Measurements from ENCODE around the gene MED1. TPM values are rescaled to one million over a fixed set of nuclear protein-coding genes. Genes with fewer than 3 reads are reported as not detected.

Gene MED1
- total RNA-seq, 1 experiment from 2014 or later, result 50.4 TPM

- no peaks in the 10 kb centered on the region for H3K9me3 Mint-ChIP-seq
- TF ChIP-seq ZNF138 (CRISPR knock-in tag; conservative IDR thresholded peaks at IDR 0.05) (no peak), GABPB1 (CRISPR knock-in tag; IDR thresholded peaks at IDR 0.05) (no peak), HMGA2 (CRISPR knock-in tag; IDR thresholded peaks at IDR 0.05) (no peak), TEAD4 (CRISPR knock-in tag; IDR thresholded peaks at IDR 0.05) (no peak), NR2C2 (CRISPR knock-in tag; IDR thresholded peaks at IDR 0.05) (no peak)
- TF ChIP-seq, protein P1, sequence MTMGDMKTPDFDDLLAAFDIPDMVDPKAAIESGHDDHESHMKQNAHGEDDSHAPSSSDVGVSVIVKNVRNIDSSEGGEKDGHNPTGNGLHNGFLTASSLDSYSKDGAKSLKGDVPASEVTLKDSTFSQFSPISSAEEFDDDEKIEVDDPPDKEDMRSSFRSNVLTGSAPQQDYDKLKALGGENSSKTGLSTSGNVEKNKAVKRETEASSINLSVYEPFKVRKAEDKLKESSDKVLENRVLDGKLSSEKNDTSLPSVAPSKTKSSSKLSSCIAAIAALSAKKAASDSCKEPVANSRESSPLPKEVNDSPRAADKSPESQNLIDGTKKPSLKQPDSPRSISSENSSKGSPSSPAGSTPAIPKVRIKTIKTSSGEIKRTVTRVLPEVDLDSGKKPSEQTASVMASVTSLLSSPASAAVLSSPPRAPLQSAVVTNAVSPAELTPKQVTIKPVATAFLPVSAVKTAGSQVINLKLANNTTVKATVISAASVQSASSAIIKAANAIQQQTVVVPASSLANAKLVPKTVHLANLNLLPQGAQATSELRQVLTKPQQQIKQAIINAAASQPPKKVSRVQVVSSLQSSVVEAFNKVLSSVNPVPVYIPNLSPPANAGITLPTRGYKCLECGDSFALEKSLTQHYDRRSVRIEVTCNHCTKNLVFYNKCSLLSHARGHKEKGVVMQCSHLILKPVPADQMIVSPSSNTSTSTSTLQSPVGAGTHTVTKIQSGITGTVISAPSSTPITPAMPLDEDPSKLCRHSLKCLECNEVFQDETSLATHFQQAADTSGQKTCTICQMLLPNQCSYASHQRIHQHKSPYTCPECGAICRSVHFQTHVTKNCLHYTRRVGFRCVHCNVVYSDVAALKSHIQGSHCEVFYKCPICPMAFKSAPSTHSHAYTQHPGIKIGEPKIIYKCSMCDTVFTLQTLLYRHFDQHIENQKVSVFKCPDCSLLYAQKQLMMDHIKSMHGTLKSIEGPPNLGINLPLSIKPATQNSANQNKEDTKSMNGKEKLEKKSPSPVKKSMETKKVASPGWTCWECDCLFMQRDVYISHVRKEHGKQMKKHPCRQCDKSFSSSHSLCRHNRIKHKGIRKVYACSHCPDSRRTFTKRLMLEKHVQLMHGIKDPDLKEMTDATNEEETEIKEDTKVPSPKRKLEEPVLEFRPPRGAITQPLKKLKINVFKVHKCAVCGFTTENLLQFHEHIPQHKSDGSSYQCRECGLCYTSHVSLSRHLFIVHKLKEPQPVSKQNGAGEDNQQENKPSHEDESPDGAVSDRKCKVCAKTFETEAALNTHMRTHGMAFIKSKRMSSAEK (CRISPR knock-in tag; IDR thresholded peaks at IDR 0.05; ENCODE audit: borderline replicate concordance), result no peak
- ATAC-seq (no peak; the same call in 1 of the 2 replicates), DNase-seq (ENCODE audit: low spot score) (no peak)
- peaks cover 4% of the 10 kb centered on the region for H3K27me3 Mint-ChIP-seq (ENCODE audit: low read depth)
- POLR2A ChIA-PET, result interaction anchor here (0.6 to 1.3 kb wide), 4 partner anchors 9 to 135 kb away, joined by 3 to 7 read pairs (median 4); no protein-coding TSS in a partner anchor
- peak overlapping the region; percentile 96 for H3K4me3 Mint-ChIP-seq
- peak overlapping the region; percentile 92 for H3K27ac Mint-ChIP-seq
- CTCF ChIA-PET, result interaction anchor here (0.7 to 3.7 kb wide), 5 partner anchors 126 to 655 kb away, joined by 3 to 12 read pairs (median 4); no protein-coding TSS in a partner anchor
- peaks cover 7% of the 10 kb centered on the region for H3K4me1 Mint-ChIP-seq
- no peaks in the 10 kb centered on the region for H3K36me3 Mint-ChIP-seq
Measured at GRCh38 chr17:39400547-39401411, 50.3 kb downstream of the MED1 start.

GRCh38 chr17:39399791-39400190, 51.3 kb downstream of the MED1 start:
- Mint-ChIP-seq H3K9me3 (no peaks in the 10 kb centered on the region), H3K4me3 (peak overlapping the region; percentile 96), H3K4me1 (peaks cover 7% of the 10 kb centered on the region), H3K27me3 (ENCODE audit: low read depth) (peaks cover 4% of the 10 kb centered on the region), H3K27ac (no peak overlapping the region), H3K36me3 (no peaks in the 10 kb centered on the region)
- CTCF ChIA-PET, result no interaction called here
- DNase-seq (ENCODE audit: low spot score) (no peak), ATAC-seq (no peak)
- POLR2A ChIA-PET, result no interaction called here
- no peak for TF ChIP-seq OVOL2 (CRISPR knock-in tag; IDR thresholded peaks at IDR 0.05; ENCODE audit: borderline replicate concordance)
- no peak for TF ChIP-seq NFATC4 (CRISPR knock-in tag; IDR thresholded peaks at IDR 0.05)
- TF ChIP-seq ZNF425 (CRISPR knock-in tag; conservative IDR thresholded peaks at IDR 0.05), result no peak
- no peak for TF ChIP-seq ZNF671 (CRISPR knock-in tag; IDR thresholded peaks at IDR 0.05)
- no peak for TF ChIP-seq ATF6 (CRISPR knock-in tag; IDR thresholded peaks at IDR 0.05)
- TF ChIP-seq, protein P2, sequence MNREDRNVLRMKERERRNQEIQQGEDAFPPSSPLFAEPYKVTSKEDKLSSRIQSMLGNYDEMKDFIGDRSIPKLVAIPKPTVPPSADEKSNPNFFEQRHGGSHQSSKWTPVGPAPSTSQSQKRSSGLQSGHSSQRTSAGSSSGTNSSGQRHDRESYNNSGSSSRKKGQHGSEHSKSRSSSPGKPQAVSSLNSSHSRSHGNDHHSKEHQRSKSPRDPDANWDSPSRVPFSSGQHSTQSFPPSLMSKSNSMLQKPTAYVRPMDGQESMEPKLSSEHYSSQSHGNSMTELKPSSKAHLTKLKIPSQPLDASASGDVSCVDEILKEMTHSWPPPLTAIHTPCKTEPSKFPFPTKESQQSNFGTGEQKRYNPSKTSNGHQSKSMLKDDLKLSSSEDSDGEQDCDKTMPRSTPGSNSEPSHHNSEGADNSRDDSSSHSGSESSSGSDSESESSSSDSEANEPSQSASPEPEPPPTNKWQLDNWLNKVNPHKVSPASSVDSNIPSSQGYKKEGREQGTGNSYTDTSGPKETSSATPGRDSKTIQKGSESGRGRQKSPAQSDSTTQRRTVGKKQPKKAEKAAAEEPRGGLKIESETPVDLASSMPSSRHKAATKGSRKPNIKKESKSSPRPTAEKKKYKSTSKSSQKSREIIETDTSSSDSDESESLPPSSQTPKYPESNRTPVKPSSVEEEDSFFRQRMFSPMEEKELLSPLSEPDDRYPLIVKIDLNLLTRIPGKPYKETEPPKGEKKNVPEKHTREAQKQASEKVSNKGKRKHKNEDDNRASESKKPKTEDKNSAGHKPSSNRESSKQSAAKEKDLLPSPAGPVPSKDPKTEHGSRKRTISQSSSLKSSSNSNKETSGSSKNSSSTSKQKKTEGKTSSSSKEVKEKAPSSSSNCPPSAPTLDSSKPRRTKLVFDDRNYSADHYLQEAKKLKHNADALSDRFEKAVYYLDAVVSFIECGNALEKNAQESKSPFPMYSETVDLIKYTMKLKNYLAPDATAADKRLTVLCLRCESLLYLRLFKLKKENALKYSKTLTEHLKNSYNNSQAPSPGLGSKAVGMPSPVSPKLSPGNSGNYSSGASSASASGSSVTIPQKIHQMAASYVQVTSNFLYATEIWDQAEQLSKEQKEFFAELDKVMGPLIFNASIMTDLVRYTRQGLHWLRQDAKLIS (CRISPR knock-in tag; IDR thresholded peaks at IDR 0.05; ENCODE audit: borderline replicate concordance), result no peak
- TF ChIP-seq ZNF121 (CRISPR knock-in tag; IDR thresholded peaks at IDR 0.05), result no peak
- no peak for TF ChIP-seq PRRX2 (CRISPR knock-in tag; IDR thresholded peaks at IDR 0.05)
- TF ChIP-seq E2F1 (CRISPR knock-in tag; IDR thresholded peaks at IDR 0.05), result no peak
- no peak for TF ChIP-seq ZNF219 (CRISPR knock-in tag; IDR thresholded peaks at IDR 0.05; ENCODE audit: borderline replicate concordance)
- no peak for TF ChIP-seq FOXJ3 (CRISPR knock-in tag; IDR thresholded peaks at IDR 0.05; ENCODE audit: borderline replicate concordance)
- no peak for TF ChIP-seq GABPB1 (CRISPR knock-in tag; IDR thresholded peaks at IDR 0.05)
- TF ChIP-seq ZNF416 (CRISPR knock-in tag; IDR thresholded peaks at IDR 0.05), result no peak
- TF ChIP-seq, protein P3, sequence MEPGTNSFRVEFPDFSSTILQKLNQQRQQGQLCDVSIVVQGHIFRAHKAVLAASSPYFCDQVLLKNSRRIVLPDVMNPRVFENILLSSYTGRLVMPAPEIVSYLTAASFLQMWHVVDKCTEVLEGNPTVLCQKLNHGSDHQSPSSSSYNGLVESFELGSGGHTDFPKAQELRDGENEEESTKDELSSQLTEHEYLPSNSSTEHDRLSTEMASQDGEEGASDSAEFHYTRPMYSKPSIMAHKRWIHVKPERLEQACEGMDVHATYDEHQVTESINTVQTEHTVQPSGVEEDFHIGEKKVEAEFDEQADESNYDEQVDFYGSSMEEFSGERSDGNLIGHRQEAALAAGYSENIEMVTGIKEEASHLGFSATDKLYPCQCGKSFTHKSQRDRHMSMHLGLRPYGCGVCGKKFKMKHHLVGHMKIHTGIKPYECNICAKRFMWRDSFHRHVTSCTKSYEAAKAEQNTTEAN (CRISPR knock-in tag; IDR thresholded peaks at IDR 0.05), result no peak
